Measurements from ENCODE around the gene RASGRF1.

RASGRF1 gene

DNA sequence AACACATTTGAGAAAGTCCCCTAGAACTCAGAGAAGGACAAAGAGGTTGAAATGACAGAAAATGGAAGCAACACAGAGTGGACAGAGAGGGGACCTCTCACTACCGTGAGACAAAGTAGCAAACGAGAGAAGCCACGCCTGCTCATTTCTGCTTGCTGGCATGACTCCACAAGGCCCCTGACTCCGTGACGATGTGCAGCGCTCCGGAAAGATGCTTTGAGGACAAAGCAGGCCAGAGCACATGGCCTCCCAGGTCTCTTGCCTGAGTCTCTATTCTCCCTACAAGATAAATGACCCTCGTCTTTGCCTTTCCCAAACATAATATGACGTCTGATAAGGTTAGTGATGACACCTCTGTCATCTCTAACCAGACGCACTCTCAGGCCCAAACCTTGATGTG lies 81.9 kb downstream of the RASGRF1 start:
- no peaks in the 10 kb centered on the region for H3K9me2 ChIP-seq (replicated peaks; ENCODE audit: low read depth, low read length)
- H3K79me2 ChIP-seq (ENCODE audit: insufficient read depth, low read length): no peaks in the 10 kb centered on the region
- H3K4me3 ChIP-seq (ENCODE audit: low read length, poor library complexity, severe bottlenecking): no peak overlapping the region
- no peaks in the 10 kb centered on the region for H3K9me3 ChIP-seq (ENCODE audit: insufficient read depth, low read depth, low read length)
- no peaks in the 10 kb centered on the region for H3F3A ChIP-seq (ENCODE audit: low read depth)
- H2AFZ ChIP-seq (ENCODE audit: low read length): no peak overlapping the region
- H3K27me3 ChIP-seq (ENCODE audit: insufficient read depth, low read length, poor library complexity, severe bottlenecking): no peaks in the 10 kb centered on the region
- no peaks in the 10 kb centered on the region for H3K36me3 ChIP-seq (ENCODE audit: insufficient read depth, low read length)
- H3K4me1 ChIP-seq (ENCODE audit: insufficient read depth, low read length, poor library complexity, severe bottlenecking): peaks cover 18% of the 10 kb centered on the region
- no peak for TF ChIP-seq EZH2phosphoT487 (IDR thresholded peaks at IDR 0.05; ENCODE audit: borderline replicate concordance)
- TF ChIP-seq, protein P1, sequence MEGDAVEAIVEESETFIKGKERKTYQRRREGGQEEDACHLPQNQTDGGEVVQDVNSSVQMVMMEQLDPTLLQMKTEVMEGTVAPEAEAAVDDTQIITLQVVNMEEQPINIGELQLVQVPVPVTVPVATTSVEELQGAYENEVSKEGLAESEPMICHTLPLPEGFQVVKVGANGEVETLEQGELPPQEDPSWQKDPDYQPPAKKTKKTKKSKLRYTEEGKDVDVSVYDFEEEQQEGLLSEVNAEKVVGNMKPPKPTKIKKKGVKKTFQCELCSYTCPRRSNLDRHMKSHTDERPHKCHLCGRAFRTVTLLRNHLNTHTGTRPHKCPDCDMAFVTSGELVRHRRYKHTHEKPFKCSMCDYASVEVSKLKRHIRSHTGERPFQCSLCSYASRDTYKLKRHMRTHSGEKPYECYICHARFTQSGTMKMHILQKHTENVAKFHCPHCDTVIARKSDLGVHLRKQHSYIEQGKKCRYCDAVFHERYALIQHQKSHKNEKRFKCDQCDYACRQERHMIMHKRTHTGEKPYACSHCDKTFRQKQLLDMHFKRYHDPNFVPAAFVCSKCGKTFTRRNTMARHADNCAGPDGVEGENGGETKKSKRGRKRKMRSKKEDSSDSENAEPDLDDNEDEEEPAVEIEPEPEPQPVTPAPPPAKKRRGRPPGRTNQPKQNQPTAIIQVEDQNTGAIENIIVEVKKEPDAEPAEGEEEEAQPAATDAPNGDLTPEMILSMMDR (conservative IDR thresholded peaks at IDR 0.05; ENCODE audit: low read length): no peak
- H3K4me2 ChIP-seq (ENCODE audit: low read depth, low read length, poor library complexity, severe bottlenecking): no peak overlapping the region
- no peaks in the 10 kb centered on the region for H4K20me1 ChIP-seq (ENCODE audit: insufficient read depth, low read length, poor library complexity, severe bottlenecking)
- no peak overlapping the region for H3K9ac ChIP-seq (ENCODE audit: low read depth, low read length, poor library complexity, severe bottlenecking)

- H3K4me3 ChIP-seq (ENCODE audit: low read length, poor library complexity, severe bottlenecking): no peak overlapping the region
- H3K36me3 ChIP-seq (ENCODE audit: insufficient read depth, low read length): no peaks in the 10 kb centered on the region
- no peaks in the 10 kb centered on the region for H3F3A ChIP-seq (ENCODE audit: low read depth)
- TF ChIP-seq, protein P1 (conservative IDR thresholded peaks at IDR 0.05; ENCODE audit: low read length): peak; percentile 78
- TF ChIP-seq EZH2phosphoT487 (IDR thresholded peaks at IDR 0.05; ENCODE audit: borderline replicate concordance): no peak
- no peak overlapping the region for H2AFZ ChIP-seq (ENCODE audit: low read length)
- H3K9ac ChIP-seq (ENCODE audit: low read depth, low read length, poor library complexity, severe bottlenecking): no peak overlapping the region
- H3K27me3 ChIP-seq (ENCODE audit: insufficient read depth, low read length, poor library complexity, severe bottlenecking): no peaks in the 10 kb centered on the region
- no peak overlapping the region for H3K4me2 ChIP-seq (ENCODE audit: low read depth, low read length, poor library complexity, severe bottlenecking)
- H3K9me3 ChIP-seq (ENCODE audit: insufficient read depth, low read depth, low read length): no peaks in the 10 kb centered on the region
- H3K79me2 ChIP-seq (ENCODE audit: insufficient read depth, low read length): no peaks in the 10 kb centered on the region
- H3K9me2 ChIP-seq (replicated peaks; ENCODE audit: low read depth, low read length): no peaks in the 10 kb centered on the region
- H4K20me1 ChIP-seq (ENCODE audit: insufficient read depth, low read length, poor library complexity, severe bottlenecking): no peaks in the 10 kb centered on the region
- H3K4me1 ChIP-seq (ENCODE audit: insufficient read depth, low read length, poor library complexity, severe bottlenecking): peaks cover 20% of the 10 kb centered on the region
Observed at GRCh38 chr15:79007066-79007465, 83.5 kb downstream of the RASGRF1 start.

DNA sequence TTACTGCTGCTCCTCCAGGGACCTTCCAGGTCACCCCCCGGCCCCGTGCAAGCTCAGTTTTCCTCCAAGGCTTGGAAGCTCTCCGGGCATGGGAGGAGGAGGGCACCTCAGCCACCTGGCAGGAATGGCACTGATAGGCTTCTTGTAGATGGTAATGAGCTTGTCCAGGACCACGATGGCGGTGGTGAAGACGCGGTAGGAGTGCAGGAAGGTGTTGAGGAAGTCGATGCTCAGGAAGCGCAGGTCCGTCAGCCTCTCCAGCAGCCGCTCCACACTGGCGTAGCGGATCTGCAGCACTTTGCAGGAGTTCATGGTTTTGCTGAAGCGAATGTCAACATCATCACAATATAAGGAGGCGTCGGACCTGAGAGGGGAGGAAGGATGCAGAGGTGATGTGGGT lies 84.5 kb downstream of the RASGRF1 start:
- no peaks in the 10 kb centered on the region for H3K36me3 ChIP-seq (ENCODE audit: insufficient read depth, low read length)
- TF ChIP-seq, protein P1 (conservative IDR thresholded peaks at IDR 0.05; ENCODE audit: low read length): no peak
- no peak for TF ChIP-seq EZH2phosphoT487 (IDR thresholded peaks at IDR 0.05; ENCODE audit: borderline replicate concordance)
- no peaks in the 10 kb centered on the region for H3K9me2 ChIP-seq (replicated peaks; ENCODE audit: low read depth, low read length)
- H3K27me3 ChIP-seq (ENCODE audit: insufficient read depth, low read length, poor library complexity, severe bottlenecking): no peaks in the 10 kb centered on the region
- no peak overlapping the region for H3K4me3 ChIP-seq (ENCODE audit: low read length, poor library complexity, severe bottlenecking)
- H3K4me1 ChIP-seq (ENCODE audit: insufficient read depth, low read length, poor library complexity, severe bottlenecking): peaks cover 20% of the 10 kb centered on the region
- H4K20me1 ChIP-seq (ENCODE audit: insufficient read depth, low read length, poor library complexity, severe bottlenecking): no peaks in the 10 kb centered on the region
- no peaks in the 10 kb centered on the region for H3K79me2 ChIP-seq (ENCODE audit: insufficient read depth, low read length)
- H3F3A ChIP-seq (ENCODE audit: low read depth): no peaks in the 10 kb centered on the region
- no peak overlapping the region for H3K9ac ChIP-seq (ENCODE audit: low read depth, low read length, poor library complexity, severe bottlenecking)
- no peaks in the 10 kb centered on the region for H3K9me3 ChIP-seq (ENCODE audit: insufficient read depth, low read depth, low read length)
- no peak overlapping the region for H2AFZ ChIP-seq (ENCODE audit: low read length)
- no peak overlapping the region for H3K4me2 ChIP-seq (ENCODE audit: low read depth, low read length, poor library complexity, severe bottlenecking)
